ENCODE measurements around the gene ZGLP1.

- TF ChIP-seq CTCF (optimal IDR thresholded peaks at IDR 0.05 in 1 of 3, IDR thresholded peaks at IDR 0.05 in 1 of 3, conservative IDR thresholded peaks at IDR 0.05 in 1 of 3; ENCODE audit: extremely low read depth in 1 of 3, insufficient read depth in 2 of 3, low read length in 3 of 3), result no peak
- TF ChIP-seq EZH2 (IDR thresholded peaks at IDR 0.05; ENCODE audit: low read length), result no peak
Observed at GRCh38 chr19:10346509-10346908, 36.9 kb upstream of the ZGLP1 start.
